Cardiac fibroblast (primary cell): ENCODE measurements around the gene MBD2.

ENCODE experiments used
- DNase-seq, 2 donors: peaks; one replicate each; pipeline versions ENCODE4 v3.0.0 to v3.0.0-alpha.2; 2010; ENCODE audit warnings: low read depth in 2 of 2
- H3K4me3 ChIP-seq, 2 donors: replicated peaks in 1 of 2; 1 replicate in 1 of 2; 2 replicates in 1 of 2; pipeline ENCODE4 v1.5.1; 2011; ENCODE audit warnings: low read depth in 2 of 2, low read length in 2 of 2, mild to moderate bottlenecking in 2 of 2, moderate library complexity in 1 of 2
- TF ChIP-seq, protein P1 (sequence below): IDR thresholded peaks from one replicate; pipeline ENCODE4 v1.5.1; 2011; ENCODE audit warnings: low read depth, mild to moderate bottlenecking, low read length, inconsistent platforms

MBD2 gene

DNA sequence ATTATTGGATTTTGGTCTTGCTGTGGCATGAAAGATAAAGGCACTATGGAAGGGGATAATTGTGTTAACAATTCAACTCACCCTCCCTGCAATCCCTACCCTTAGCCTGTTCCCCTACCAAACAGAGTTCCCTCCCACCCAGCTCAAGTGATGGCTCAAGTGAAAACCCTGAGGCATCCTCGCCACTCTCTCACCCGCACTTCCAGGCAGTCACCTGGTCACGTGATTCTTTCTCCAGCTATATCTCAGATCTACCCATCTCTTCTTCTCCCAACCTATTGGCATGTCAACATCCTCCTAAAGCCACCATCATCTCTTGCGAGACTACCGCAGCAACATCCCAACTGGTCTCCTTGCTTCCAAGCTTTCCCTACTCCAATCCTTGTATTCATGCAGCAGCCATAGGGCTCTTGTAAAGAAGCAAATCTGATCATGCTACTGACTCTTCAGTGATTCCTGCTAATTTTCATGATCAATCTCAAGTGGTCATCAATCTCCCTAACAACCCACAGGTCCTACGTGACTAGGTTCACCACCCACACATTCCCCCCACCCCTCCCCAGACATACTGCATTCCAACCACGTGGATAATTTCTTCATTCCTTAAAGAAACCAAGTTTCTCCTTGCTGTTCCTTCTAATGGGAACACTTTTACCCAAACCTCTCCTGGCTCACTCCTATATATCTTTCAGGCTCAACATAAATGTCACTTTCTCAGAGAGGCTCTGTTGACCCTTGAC is 66.7 kb downstream of the MBD2 start:
- no peak overlapping the region for H3K4me3 ChIP-seq
- TF ChIP-seq, protein P1, sequence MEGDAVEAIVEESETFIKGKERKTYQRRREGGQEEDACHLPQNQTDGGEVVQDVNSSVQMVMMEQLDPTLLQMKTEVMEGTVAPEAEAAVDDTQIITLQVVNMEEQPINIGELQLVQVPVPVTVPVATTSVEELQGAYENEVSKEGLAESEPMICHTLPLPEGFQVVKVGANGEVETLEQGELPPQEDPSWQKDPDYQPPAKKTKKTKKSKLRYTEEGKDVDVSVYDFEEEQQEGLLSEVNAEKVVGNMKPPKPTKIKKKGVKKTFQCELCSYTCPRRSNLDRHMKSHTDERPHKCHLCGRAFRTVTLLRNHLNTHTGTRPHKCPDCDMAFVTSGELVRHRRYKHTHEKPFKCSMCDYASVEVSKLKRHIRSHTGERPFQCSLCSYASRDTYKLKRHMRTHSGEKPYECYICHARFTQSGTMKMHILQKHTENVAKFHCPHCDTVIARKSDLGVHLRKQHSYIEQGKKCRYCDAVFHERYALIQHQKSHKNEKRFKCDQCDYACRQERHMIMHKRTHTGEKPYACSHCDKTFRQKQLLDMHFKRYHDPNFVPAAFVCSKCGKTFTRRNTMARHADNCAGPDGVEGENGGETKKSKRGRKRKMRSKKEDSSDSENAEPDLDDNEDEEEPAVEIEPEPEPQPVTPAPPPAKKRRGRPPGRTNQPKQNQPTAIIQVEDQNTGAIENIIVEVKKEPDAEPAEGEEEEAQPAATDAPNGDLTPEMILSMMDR: no peak
- no peak for DNase-seq

DNA sequence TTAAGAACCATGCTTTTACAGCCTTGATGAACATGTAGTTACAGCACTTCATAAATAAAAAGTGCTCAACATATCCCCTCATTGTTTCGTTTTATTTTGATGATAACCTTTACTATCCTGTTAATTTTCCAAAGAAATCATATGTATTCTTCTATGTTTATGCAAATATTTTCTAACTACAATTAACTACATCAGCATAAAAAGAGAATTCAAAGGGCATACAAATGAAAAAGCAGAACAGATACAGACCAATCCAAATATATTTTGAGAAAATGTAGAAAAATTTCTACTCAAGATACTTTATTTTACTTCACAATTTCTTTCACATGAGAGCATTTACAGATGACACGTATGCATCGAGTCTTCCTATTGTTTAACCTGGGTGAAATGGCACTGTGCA is 69.1 kb downstream of the MBD2 start:
- TF ChIP-seq, protein P1: no peak
- H3K4me3 ChIP-seq: no peak overlapping the region
- DNase-seq: no peak

DNA sequence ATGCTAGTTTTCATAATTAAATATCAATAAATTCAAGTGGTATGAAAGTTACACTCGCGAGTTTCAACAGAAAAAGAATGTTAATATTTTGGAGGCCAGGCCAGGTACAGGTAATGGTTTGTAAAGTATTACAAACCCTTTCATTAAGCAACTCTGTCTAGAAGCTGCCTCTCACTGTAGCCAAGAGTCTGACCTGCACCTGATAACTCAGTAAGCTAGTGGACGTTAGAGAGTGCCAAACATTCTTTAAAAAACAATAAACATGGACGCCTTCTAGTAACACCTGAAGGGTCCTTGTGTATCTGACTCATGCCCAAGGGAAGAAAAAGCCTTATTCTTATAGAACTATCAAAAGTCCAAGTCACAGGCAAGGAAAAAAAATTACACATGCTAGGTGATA is 70.2 kb downstream of the MBD2 start:
- H3K4me3 ChIP-seq: no peak overlapping the region
- no peak for DNase-seq
- TF ChIP-seq, protein P1: no peak

DNA sequence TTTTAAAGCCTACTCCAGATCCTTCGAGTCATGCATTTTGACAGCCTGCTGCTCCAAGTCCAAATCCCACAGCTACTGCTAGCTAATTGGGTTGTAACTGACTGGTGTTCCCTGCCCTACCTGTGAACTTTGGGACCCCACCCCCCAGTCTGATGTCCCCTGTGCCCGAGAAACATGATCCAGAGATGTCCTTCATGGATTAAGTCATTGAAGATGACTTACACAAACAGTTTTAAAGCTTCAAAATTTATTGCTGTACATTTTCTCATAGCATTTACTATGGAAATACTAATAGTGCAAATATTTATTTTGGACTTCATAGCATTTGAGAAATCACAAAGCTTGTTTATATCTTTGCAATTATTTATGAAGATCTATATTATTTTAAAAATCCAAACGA is 73.1 kb downstream of the MBD2 start:
- TF ChIP-seq, protein P1: no peak
- no peak overlapping the region for H3K4me3 ChIP-seq
- DNase-seq: peak in 1 of 2 donors; percentile 19

DNA sequence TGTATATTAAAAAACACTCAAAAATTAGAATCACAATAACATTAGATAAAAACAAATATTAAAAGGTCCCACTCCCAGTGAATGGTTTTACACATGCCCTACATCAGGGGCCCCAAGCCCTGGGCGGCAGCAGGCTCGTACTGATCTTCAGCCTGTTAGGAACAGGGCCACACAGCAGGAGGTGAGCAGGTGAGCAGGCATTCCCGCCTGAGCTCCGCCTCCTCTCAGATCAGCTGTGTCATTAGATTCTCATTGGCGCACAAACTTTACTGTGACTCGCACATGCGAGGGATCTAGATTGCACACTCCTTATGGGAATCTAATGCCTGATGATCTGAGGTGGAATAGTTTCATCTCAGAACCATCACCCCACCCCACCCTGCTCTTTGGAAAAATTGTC is 74.2 kb downstream of the MBD2 start:
- TF ChIP-seq, protein P1: no peak
- no peak for DNase-seq
- H3K4me3 ChIP-seq: no peak overlapping the region

DNA sequence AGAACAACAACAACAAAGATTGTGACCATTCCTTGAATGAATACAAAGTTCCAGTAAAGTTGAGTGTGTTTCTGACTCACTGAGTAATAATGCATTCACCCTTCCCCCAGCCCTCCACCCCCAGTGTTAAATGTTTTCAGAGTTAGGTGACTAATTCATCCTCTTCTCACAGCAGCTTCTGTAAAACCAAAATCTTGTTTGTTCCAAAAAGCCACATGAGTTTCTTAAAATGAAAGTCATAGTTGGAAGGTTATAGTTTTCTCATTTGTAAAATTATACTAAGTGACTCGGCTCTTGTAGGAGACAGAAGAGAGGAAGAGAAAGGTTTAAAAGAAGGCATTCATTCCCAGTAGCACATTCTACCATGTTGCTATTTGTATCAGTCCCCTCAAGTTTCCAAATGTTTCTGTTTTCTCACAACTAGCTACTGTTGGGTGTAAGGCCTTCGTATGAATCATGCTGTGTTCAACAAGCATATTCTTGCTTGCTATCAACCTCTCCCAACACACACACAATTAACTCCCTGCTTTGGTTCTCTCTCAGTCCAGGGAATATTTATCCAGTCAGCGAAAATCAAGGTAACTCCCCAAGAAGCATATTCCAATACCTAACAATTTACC is 75.3 kb downstream of the MBD2 start:
- peak; percentile 91 to 97 for DNase-seq
- TF ChIP-seq, protein P1: no peak
- H3K4me3 ChIP-seq: peak overlapping the region in 1 of 2 donors; percentile 16
